Karpas-422 (cell line): ENCODE data around the gene RIPOR2. TPM values are rescaled to one million over a fixed set of nuclear protein-coding genes. Genes with fewer than 3 reads are reported as not detected.

Source experiments
- DNase-seq: peaks from one replicate; pipeline ENCODE4 v3.0.0-alpha.2; 2015
- H2AFZ ChIP-seq: fragments of 200-600 bp; sonication (generic); 2 replicates; pipeline ENCODE4 v1.6.1; 2014; ENCODE audit warnings: antibody characterized with exemption, low read length, mixed read lengths
- H3K27ac ChIP-seq: fragments of 200-600 bp; sonication (generic); 2 replicates; pipeline ENCODE4 v1.5.1; 2014; ENCODE audit warnings: mild to moderate bottlenecking, low read length, moderate library complexity
- H3K27me3 ChIP-seq: fragments of 200-600 bp; sonication (generic); 2 replicates; pipeline ENCODE4 v1.6.1; 2014; ENCODE audit warnings: low read length, mixed read lengths
- H3K36me3 ChIP-seq: fragments of 200-600 bp; sonication (generic); 2 replicates; pipeline ENCODE4 v1.6.1; 2014; ENCODE audit warnings: low read length, mixed read lengths; ENCODE audit not compliant: insufficient read depth
- H3K4me1 ChIP-seq: fragments of 200-600 bp; sonication (generic); 2 replicates; pipeline ENCODE4 v1.6.1; 2014; ENCODE audit warnings: mild to moderate bottlenecking, low read length, mixed read lengths
- H3K4me2 ChIP-seq: fragments of 200-600 bp; sonication (generic); 2 replicates; pipeline ENCODE4 v1.6.1; 2014; ENCODE audit warnings: low read length, low read depth, mild to moderate bottlenecking; ENCODE audit not compliant: poor library complexity, severe bottlenecking
- H3K4me3 ChIP-seq: fragments of 200-600 bp; sonication (generic); 2 replicates; pipeline ENCODE4 v1.5.1; 2014; ENCODE audit warnings: mild to moderate bottlenecking, antibody characterized with exemption, low read length, mixed read lengths
- H3K79me2 ChIP-seq: fragments of 200-600 bp; sonication (generic); 2 replicates; pipeline ENCODE4 v1.6.1; 2014; ENCODE audit warnings: mild to moderate bottlenecking, low read length, mixed read lengths
- H3K9ac ChIP-seq: fragments of 200-600 bp; sonication (generic); 2 replicates; pipeline ENCODE4 v1.6.0; 2014; ENCODE audit warnings: low read length
- H3K9me2 ChIP-seq: fragments of 200-600 bp; sonication (generic), shearing (Covaris generic); replicated peaks from 2 replicates; pipeline ENCODE4 v1.6.0; 2014; ENCODE audit warnings: mild to moderate bottlenecking, low read length, moderate library complexity; ENCODE audit not compliant: insufficient read depth
- H3K9me3 ChIP-seq: fragments of 300-700, 200-600 bp; sonication (generic); 2 replicates; pipeline ENCODE4 v1.6.1; 2014; ENCODE audit warnings: low read length, mixed read lengths
- H4K20me1 ChIP-seq: fragments of 200-600 bp; sonication (generic); 2 replicates; pipeline ENCODE4 v1.6.1; 2014; ENCODE audit warnings: mild to moderate bottlenecking, antibody characterized with exemption, low read length, low read depth; ENCODE audit not compliant: insufficient read depth
- total RNA-seq: library from RNA; depleted of rRNA; stranded (reverse); fragments of >200 nt; shearing (Covaris generic); gene quantifications from 2 replicates; pipeline ENCODE4 v1.2.3, GENCODE V29; 2014; ENCODE audit warnings: low replicate concordance

The RIPOR2 gene
- total RNA-seq, 1 experiment from 2014 or later: 72.1 TPM

DNA sequence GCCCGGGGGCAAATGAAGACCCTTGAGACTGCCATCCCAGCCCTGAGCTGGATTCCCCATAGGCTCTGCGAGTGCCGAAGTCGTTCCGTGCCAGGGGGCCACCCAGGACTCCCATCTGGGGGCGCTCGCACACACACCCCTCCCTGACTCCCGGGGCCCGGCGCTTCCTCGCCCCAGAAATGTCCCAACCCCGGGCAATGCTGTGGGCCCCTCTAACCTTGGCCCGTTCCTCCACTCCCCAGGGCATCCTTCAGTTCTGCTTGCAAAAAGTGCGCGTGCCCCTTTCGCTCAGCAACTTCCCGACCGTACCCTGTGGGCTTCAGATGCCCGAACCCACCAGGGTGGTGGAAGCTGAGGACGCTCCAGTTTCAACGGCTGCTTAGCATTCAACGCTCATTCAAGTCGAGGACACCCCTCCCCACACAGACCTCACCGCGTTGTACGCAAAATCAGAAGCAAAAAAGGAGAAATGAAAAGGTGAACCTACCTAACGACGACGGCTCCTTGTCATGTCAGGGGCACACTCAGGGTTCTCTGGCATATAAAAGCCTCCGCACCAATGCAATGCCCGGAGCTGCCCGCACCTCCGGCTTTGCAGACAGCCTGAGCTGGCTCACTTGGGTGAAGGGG lies 25.3 kb downstream of the RIPOR2 start:
- peak overlapping the region; percentile 100 for H3K27ac ChIP-seq
- H2AFZ ChIP-seq: no peak overlapping the region
- H3K4me3 ChIP-seq: peak overlapping the region; percentile 79
- H3K9me2 ChIP-seq: no peaks in the 10 kb centered on the region
- H3K9me3 ChIP-seq: no peaks in the 10 kb centered on the region
- peak; percentile 94 for DNase-seq
- no peaks in the 10 kb centered on the region for H3K27me3 ChIP-seq
- peak overlapping the region; percentile 94 for H3K4me2 ChIP-seq
- H4K20me1 ChIP-seq: no peaks in the 10 kb centered on the region
- H3K4me1 ChIP-seq: peaks cover 85% of the 10 kb centered on the region
- peak overlapping the region; percentile 93 for H3K9ac ChIP-seq
- H3K79me2 ChIP-seq: peaks cover 96% of the 10 kb centered on the region
- H3K36me3 ChIP-seq: peaks cover 19% of the 10 kb centered on the region

DNA sequence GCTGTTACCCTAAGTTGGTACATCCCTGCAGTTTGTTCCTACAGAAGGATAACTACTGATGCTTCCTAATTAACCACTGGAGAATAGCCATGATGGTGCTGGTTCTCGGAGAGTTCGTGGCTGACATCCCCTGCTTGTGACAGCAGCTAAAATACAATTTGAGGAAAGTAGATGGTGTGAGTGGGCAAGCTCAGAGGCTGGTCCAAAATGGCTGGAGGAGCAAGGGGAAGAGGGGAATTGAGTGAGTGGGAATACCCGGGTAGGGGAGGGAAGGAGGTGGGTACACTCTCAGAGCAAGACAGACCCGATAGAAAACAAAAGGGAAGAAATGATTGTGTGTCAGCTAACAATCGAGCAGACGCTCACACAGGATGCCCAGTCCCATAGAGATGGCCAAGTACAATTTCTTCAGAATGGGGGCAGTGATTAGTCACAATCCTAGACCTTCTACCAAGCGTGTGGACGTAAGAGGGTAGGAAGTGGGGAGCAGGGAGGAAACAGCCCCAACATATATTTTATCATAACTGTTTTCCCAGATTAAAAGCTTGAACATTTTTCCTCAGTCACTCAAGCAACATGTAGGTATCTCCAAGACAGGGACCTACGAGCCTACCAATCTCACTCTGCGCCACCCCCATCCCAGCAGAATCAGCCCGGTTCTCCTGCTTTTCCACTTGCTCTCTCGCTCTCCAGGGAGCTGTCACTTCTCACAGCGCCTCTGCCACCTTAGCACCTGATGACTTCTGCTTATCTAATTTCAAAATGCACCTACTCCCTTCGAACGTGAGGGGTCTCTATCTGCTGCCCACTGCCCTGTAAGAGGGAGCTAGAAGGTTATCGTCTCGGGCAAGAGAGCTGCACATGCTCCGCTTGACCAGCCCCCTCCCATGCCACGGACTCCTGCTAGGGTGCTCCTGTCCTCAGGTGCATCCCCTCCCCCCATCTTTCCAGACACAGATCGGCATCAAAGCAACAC lies 26.2 kb downstream of the RIPOR2 start:
- Histone ChIP-seq H3K27me3 (no peaks in the 10 kb centered on the region), H2AFZ (no peak overlapping the region), H3K4me1 (peaks cover 86% of the 10 kb centered on the region), H3K9me2 (no peaks in the 10 kb centered on the region), H3K9me3 (no peaks in the 10 kb centered on the region), H3K9ac (peak overlapping the region; percentile 93), H4K20me1 (no peaks in the 10 kb centered on the region), H3K36me3 (peaks cover 25% of the 10 kb centered on the region), H3K4me3 (peak overlapping the region; percentile 79), H3K27ac (peak overlapping the region; percentile 100), H3K4me2 (peak overlapping the region; percentile 94), H3K79me2 (peaks cover 99% of the 10 kb centered on the region)
- peak; percentile 80 for DNase-seq

GRCh38 chr6:24908650-24909035 lies 27.1 kb downstream of the RIPOR2 start:
- Histone ChIP-seq H3K27ac (peak overlapping the region; percentile 100), H3K9me3 (no peaks in the 10 kb centered on the region), H4K20me1 (no peaks in the 10 kb centered on the region), H3K4me2 (peak overlapping the region; percentile 94), H3K79me2 (peaks cover 99% of the 10 kb centered on the region), H3K4me1 (peaks cover 87% of the 10 kb centered on the region), H3K36me3 (peaks cover 31% of the 10 kb centered on the region), H3K4me3 (peak overlapping the region; percentile 79), H3K27me3 (no peaks in the 10 kb centered on the region), H3K9me2 (no peaks in the 10 kb centered on the region), H3K9ac (peak overlapping the region; percentile 93), H2AFZ (no peak overlapping the region)
- DNase-seq: no peak

DNA sequence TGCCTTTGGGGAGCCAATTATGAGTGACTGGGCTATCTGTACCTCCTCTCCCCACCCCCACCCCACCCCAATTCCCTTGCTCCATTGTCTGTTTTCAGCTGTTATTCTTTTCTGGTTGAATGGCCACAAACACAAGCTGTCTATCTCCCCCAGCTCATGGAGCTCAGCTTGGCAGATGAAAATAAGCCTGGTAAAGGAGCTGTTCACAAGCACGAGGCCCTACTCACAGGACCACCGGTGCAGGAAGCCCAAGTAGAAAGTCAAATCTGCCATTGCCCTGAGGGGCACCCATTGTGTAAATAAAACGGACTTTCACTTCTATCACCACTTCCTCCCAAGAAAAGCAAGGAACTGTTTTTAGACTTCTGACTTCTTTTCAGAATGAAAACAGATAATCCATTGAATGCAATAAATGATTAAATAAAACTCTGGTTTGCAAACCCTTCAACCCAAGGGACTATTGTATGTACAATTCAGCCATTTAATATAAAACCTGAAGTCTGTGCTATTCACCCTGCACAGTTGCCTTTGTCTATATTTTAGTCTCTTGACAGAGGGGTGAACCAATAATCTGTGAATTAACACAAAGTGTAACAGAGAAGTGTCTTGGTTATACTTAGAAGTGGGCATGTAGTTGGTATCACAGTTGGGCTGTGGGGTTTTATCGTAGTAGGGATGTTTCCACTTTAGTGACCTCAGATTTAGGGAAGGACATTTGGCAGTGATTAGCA lies 27.7 kb downstream of the RIPOR2 start:
- no peaks in the 10 kb centered on the region for H3K9me2 ChIP-seq
- H3K79me2 ChIP-seq: peaks cover 99% of the 10 kb centered on the region
- no peaks in the 10 kb centered on the region for H3K27me3 ChIP-seq
- H3K4me2 ChIP-seq: peak overlapping the region; percentile 94
- H3K9ac ChIP-seq: peak overlapping the region; percentile 93
- H2AFZ ChIP-seq: no peak overlapping the region
- peak; percentile 86 for DNase-seq
- peak overlapping the region; percentile 100 for H3K27ac ChIP-seq
- peaks cover 34% of the 10 kb centered on the region for H3K36me3 ChIP-seq
- H3K4me1 ChIP-seq: peaks cover 87% of the 10 kb centered on the region
- no peaks in the 10 kb centered on the region for H3K9me3 ChIP-seq
- no peaks in the 10 kb centered on the region for H4K20me1 ChIP-seq
- H3K4me3 ChIP-seq: peak overlapping the region; percentile 79

DNA sequence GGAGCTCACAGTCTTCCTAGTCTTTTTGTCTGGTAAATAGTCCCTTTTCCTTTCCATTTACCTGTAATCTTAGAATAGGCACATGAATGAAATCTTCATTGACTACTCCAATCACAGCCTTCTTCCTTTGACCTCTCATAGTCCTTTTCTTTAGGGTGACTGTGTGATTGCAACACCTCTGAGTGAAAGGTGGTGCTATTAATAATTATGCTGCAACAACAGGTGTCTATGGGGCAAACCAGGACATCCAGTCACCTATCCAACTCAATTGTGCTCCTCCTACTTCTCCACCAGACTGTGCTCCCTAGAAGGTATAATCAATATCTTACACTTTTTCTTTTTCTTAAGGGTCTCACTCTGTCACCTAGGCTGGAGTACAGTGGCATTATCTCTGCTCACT lies 29.4 kb downstream of the RIPOR2 start:
- no peak overlapping the region for H3K9ac ChIP-seq
- peaks cover 88% of the 10 kb centered on the region for H3K4me1 ChIP-seq
- H3K9me2 ChIP-seq: no peaks in the 10 kb centered on the region
- peaks cover 41% of the 10 kb centered on the region for H3K36me3 ChIP-seq
- H2AFZ ChIP-seq: no peak overlapping the region
- DNase-seq: no peak
- H4K20me1 ChIP-seq: no peaks in the 10 kb centered on the region
- H3K4me2 ChIP-seq: no peak overlapping the region
- H3K27me3 ChIP-seq: no peaks in the 10 kb centered on the region
- peaks cover 99% of the 10 kb centered on the region for H3K79me2 ChIP-seq
- no peaks in the 10 kb centered on the region for H3K9me3 ChIP-seq
- peak overlapping the region; percentile 100 for H3K27ac ChIP-seq
- H3K4me3 ChIP-seq: no peak overlapping the region

DNA sequence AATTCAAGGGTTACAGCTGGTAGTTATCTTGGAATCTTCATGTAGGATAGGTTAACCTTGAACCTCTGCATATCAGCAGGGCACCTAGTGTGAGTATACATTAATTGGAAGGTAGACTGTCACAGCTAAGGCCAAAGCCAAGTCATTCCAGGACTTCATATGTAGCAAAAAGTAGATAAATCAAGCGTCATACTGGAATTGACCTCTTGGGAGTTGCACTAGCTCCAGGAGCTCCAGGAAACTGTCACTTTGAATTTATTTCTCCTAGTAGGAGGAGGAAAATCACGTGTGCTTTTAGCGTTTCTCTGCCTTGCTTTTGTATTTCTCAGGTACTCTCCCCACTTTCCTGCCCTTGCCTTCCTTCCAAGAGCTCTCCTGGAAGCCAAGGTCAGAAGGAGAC lies 30.3 kb downstream of the RIPOR2 start:
- H3K4me1 ChIP-seq: peaks cover 96% of the 10 kb centered on the region
- peaks cover 45% of the 10 kb centered on the region for H3K36me3 ChIP-seq
- peaks cover 100% of the 10 kb centered on the region for H3K79me2 ChIP-seq

DNA sequence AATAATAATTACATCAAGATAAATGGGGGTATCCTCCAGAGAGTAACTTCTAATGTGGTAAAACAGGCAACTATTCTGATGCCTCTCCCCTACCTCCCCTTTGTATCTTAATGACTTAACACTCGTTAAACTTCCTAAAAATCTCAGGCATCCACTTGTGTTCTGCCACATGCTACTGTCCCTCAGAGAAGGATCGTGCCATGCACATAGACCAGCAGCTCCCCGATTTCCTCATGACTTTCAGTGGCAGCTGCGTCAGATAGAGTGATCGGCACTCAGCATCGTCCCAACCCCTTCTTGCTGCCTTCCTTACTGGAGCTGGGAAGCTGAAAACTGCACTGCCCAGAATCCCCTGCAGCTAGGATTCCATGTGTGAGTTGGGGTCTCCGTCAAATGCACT lies 32.1 kb downstream of the RIPOR2 start:
- peaks cover 99% of the 10 kb centered on the region for H3K4me1 ChIP-seq
- no peak overlapping the region for H2AFZ ChIP-seq
- no peaks in the 10 kb centered on the region for H3K27me3 ChIP-seq
- no peaks in the 10 kb centered on the region for H4K20me1 ChIP-seq
- H3K36me3 ChIP-seq: peaks cover 48% of the 10 kb centered on the region
- H3K9ac ChIP-seq: no peak overlapping the region
- H3K79me2 ChIP-seq: peaks cover 98% of the 10 kb centered on the region
- no peaks in the 10 kb centered on the region for H3K9me3 ChIP-seq
- no peak overlapping the region for H3K4me2 ChIP-seq
- H3K27ac ChIP-seq: peak overlapping the region; percentile 76
- DNase-seq: no peak
- no peak overlapping the region for H3K4me3 ChIP-seq
- no peaks in the 10 kb centered on the region for H3K9me2 ChIP-seq

More for the DNA sequence above, 30.3 kb downstream of the RIPOR2 start:
- peak overlapping the region; percentile 100 for H3K27ac ChIP-seq
- no peak for DNase-seq
- H4K20me1 ChIP-seq: no peaks in the 10 kb centered on the region
- H3K27me3 ChIP-seq: no peaks in the 10 kb centered on the region
- no peak overlapping the region for H3K4me2 ChIP-seq
- no peaks in the 10 kb centered on the region for H3K9me3 ChIP-seq
- H3K9ac ChIP-seq: no peak overlapping the region
- H3K9me2 ChIP-seq: no peaks in the 10 kb centered on the region
- no peak overlapping the region for H3K4me3 ChIP-seq
- no peak overlapping the region for H2AFZ ChIP-seq

- no peaks in the 10 kb centered on the region for H4K20me1 ChIP-seq
Measured at GRCh38 chr6:24902782-24903181, 33.0 kb downstream of the RIPOR2 start.

More at GRCh38 chr6:24902782-24903181, 33.0 kb downstream of the RIPOR2 start:
- H3K9ac ChIP-seq: peak overlapping the region; percentile 0; the same call in 1 of the 2 replicates
- no peak overlapping the region for H3K4me3 ChIP-seq
- no peaks in the 10 kb centered on the region for H3K27me3 ChIP-seq
- H3K9me3 ChIP-seq: no peaks in the 10 kb centered on the region
- DNase-seq: no peak
- no peak overlapping the region for H3K4me2 ChIP-seq
- no peak overlapping the region for H2AFZ ChIP-seq
- H3K36me3 ChIP-seq: peaks cover 55% of the 10 kb centered on the region
- H3K4me1 ChIP-seq: peaks cover 98% of the 10 kb centered on the region
- peaks cover 98% of the 10 kb centered on the region for H3K79me2 ChIP-seq
- H3K9me2 ChIP-seq: no peaks in the 10 kb centered on the region
- H3K27ac ChIP-seq: peak overlapping the region; percentile 76
